Measurements from ENCODE around the gene SHROOM2. TPM values are rescaled to one million over a fixed set of nuclear protein-coding genes. Genes with fewer than 3 reads are reported as not detected.

The SHROOM2 gene
- total and polyA plus RNA-seq, 2 of the 4 experiments (the other 2 are of a cell fraction): 8.1 to 14.2 TPM

GRCh38 chrX:9873952-9874351 lies 87.7 kb downstream of the SHROOM2 start:
- no peak overlapping the region for H2AK9ac ChIP-seq (replicated peaks; ENCODE audit: low read depth, low read length, poor library complexity)
- no peak overlapping the region for H3K14ac ChIP-seq (replicated peaks; ENCODE audit: low read depth, low read length)
- no peaks in the 10 kb centered on the region for H4K20me1 ChIP-seq (ENCODE audit: insufficient read depth, low read length)
- no peak overlapping the region for H3K23ac ChIP-seq (ENCODE audit: low read depth, low read length)
- H2AFZ ChIP-seq (replicated peaks; ENCODE audit: low read length, poor library complexity): no peak overlapping the region
- ATAC-seq (ENCODE audit: low read depth): peak; percentile 52; the same call in 1 of the 2 replicates
- no peak overlapping the region for H3K4me3 ChIP-seq (ENCODE audit: insufficient read depth, low read depth, low read length)
- peaks cover 5% of the 10 kb centered on the region; the same call in 1 of the 2 replicates for H3K4me1 ChIP-seq (ENCODE audit: control insufficient read depth, insufficient read depth, low read length)
- H3K56ac ChIP-seq (ENCODE audit: extremely low read depth, insufficient read depth, low read length): no peak overlapping the region
- no peak overlapping the region for H3K27ac ChIP-seq (ENCODE audit: insufficient read depth, low read length)
- no peaks in the 10 kb centered on the region for H3K9me1 ChIP-seq (ENCODE audit: insufficient read depth, low read length)
- WGBS, 2 experiments (ENCODE audit: extremely low coverage in 2 of 2, insufficient read length in 1 of 2): 53% methylated on average over 2 of the region's 9 CpGs; no CpG with 5 or more reads in 1 of the 2 experiments
- peak; percentile 49 for DNase-seq
- no peak overlapping the region for H2BK5ac ChIP-seq (ENCODE audit: low read depth, low read length, poor library complexity, severe bottlenecking)
- H3K27me3 ChIP-seq (ENCODE audit: control insufficient read depth, insufficient read depth, low read length): no peaks in the 10 kb centered on the region
- H3K79me1 ChIP-seq (ENCODE audit: low read depth in 1 of 2, low read length in 2 of 2): no peaks in the 10 kb centered on the region
- H2BK20ac ChIP-seq (ENCODE audit: low read depth, low read length): no peak overlapping the region
- TF ChIP-seq MAZ (IDR thresholded peaks at IDR 0.05; ENCODE audit: borderline replicate concordance, low read depth, low read length) (no peak), SMC3 (IDR thresholded peaks at IDR 0.05; ENCODE audit: low read depth, low read length) (peak; percentile 45), USF2 (IDR thresholded peaks at IDR 0.05; ENCODE audit: low read depth, low read length) (no peak), POLR2A (IDR thresholded peaks at IDR 0.05; ENCODE audit: low read depth, low read length) (no peak), BHLHE40 (IDR thresholded peaks at IDR 0.05; ENCODE audit: low read depth, low read length) (no peak), RAD21 (IDR thresholded peaks at IDR 0.05; ENCODE audit: low read length) (peak; percentile 51), CHD1 (IDR thresholded peaks at IDR 0.05; ENCODE audit: low read depth, low read length) (no peak), FOS (IDR thresholded peaks at IDR 0.05; ENCODE audit: low read depth, low read length) (no peak), RFX5 (IDR thresholded peaks at IDR 0.05; ENCODE audit: low read depth, low read length) (no peak), RCOR1 (IDR thresholded peaks at IDR 0.05; ENCODE audit: insufficient replicate concordance, low read length) (no peak), CEBPB (IDR thresholded peaks at IDR 0.05; ENCODE audit: low read depth, low read length) (no peak), NFE2L2 (IDR thresholded peaks at IDR 0.05; ENCODE audit: low read depth, low read length) (no peak), MXI1 (IDR thresholded peaks at IDR 0.05; ENCODE audit: borderline replicate concordance, low read depth, low read length) (no peak)
- TF ChIP-seq, protein P1, sequence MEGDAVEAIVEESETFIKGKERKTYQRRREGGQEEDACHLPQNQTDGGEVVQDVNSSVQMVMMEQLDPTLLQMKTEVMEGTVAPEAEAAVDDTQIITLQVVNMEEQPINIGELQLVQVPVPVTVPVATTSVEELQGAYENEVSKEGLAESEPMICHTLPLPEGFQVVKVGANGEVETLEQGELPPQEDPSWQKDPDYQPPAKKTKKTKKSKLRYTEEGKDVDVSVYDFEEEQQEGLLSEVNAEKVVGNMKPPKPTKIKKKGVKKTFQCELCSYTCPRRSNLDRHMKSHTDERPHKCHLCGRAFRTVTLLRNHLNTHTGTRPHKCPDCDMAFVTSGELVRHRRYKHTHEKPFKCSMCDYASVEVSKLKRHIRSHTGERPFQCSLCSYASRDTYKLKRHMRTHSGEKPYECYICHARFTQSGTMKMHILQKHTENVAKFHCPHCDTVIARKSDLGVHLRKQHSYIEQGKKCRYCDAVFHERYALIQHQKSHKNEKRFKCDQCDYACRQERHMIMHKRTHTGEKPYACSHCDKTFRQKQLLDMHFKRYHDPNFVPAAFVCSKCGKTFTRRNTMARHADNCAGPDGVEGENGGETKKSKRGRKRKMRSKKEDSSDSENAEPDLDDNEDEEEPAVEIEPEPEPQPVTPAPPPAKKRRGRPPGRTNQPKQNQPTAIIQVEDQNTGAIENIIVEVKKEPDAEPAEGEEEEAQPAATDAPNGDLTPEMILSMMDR (conservative IDR thresholded peaks at IDR 0.05; ENCODE audit: low read depth, low read length): peak; percentile 48
- TF ChIP-seq, protein P2, sequence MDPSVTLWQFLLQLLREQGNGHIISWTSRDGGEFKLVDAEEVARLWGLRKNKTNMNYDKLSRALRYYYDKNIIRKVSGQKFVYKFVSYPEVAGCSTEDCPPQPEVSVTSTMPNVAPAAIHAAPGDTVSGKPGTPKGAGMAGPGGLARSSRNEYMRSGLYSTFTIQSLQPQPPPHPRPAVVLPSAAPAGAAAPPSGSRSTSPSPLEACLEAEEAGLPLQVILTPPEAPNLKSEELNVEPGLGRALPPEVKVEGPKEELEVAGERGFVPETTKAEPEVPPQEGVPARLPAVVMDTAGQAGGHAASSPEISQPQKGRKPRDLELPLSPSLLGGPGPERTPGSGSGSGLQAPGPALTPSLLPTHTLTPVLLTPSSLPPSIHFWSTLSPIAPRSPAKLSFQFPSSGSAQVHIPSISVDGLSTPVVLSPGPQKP (IDR thresholded peaks at IDR 0.05; ENCODE audit: borderline replicate concordance, low read depth, low read length): no peak
- no peak overlapping the region; the same call in 1 of the 2 replicates for H4K5ac ChIP-seq (ENCODE audit: low read depth, low read length)
- H3K9ac ChIP-seq (ENCODE audit: low read depth, low read length): no peak overlapping the region
- H3K9me3 ChIP-seq (ENCODE audit: control insufficient read depth, insufficient read depth, low read length): no peaks in the 10 kb centered on the region
- ChIA-PET POLR2A (ENCODE audit: unreplicated experiment) (no interaction called here), CTCF (no interaction called here)
- H2AK5ac ChIP-seq (ENCODE audit: low read depth, low read length): no peak overlapping the region
- peak overlapping the region; percentile 16; the same call in 1 of the 2 replicates for H3K18ac ChIP-seq (ENCODE audit: low read depth, low read length)
- in situ Hi-C loops (cut with MboI; ENCODE audit: low sequenced_read_pairs): no loop called here
- H3K4me2 ChIP-seq (ENCODE audit: low read depth, low read length): no peak overlapping the region; the same call in 1 of the 2 replicates
- H2BK15ac ChIP-seq (ENCODE audit: low read depth, low read length): no peak overlapping the region
- H4K91ac ChIP-seq (ENCODE audit: insufficient read depth, low read depth, low read length): no peak overlapping the region
- no peak overlapping the region for H2BK120ac ChIP-seq (ENCODE audit: low read depth, low read length)
- BruUV-seq (replicated peaks): no TSS peak
- intact Hi-C loops (cut with micrococcal nuclease): loop anchor here (2.0 to 5.0 kb wide), 2 partner anchors 87 to 245 kb away; partner anchors contain the start of gene SHROOM2
- no peak overlapping the region for H4K8ac ChIP-seq (ENCODE audit: low read depth in 2 of 2, low read length in 2 of 2)
- H3K4ac ChIP-seq (ENCODE audit: low read depth, low read length): no peak overlapping the region
- no peaks in the 10 kb centered on the region for H3K36me3 ChIP-seq (ENCODE audit: control insufficient read depth, insufficient read depth, low read length)
- dilution Hi-C loops (cut with HindIII; ENCODE audit: low sequenced_read_pairs, unreplicated experiment): no loop called here
